Activated gamma-delta T cell treated with anti-CD3 and anti-CD28 coated beads, Interleukin-2, amount 50 U/mL, for 16 hours (primary cell): Measurements from ENCODE around the gene NKIRAS2.

Experiments
- DNase-seq: peaks from one replicate; pipeline ENCODE4 v3.0.0-alpha.2; 2020; ENCODE audit warnings: low read depth

The NKIRAS2 gene

GRCh38 chr17:42056635-42057034, 36.7 kb downstream of the NKIRAS2 start:
- DNase-seq: no peak

GRCh38 chr17:42058063-42058462, 38.2 kb downstream of the NKIRAS2 start:
- DNase-seq: no peak

- no peak for DNase-seq
These were observed 39.9 kb downstream of the NKIRAS2 start for GRCh38 chr17:42059815-42060214.

- DNase-seq: no peak
These were observed 40.3 kb downstream of the NKIRAS2 start for GRCh38 chr17:42060231-42060630.

- no peak for DNase-seq
These were observed 42.0 kb downstream of the NKIRAS2 start for GRCh38 chr17:42061646-42062487.

- DNase-seq: no peak
These were observed 42.8 kb downstream of the NKIRAS2 start for GRCh38 chr17:42062681-42063080.

GRCh38 chr17:42065201-42065600, 45.3 kb downstream of the NKIRAS2 start:
- no peak for DNase-seq

- DNase-seq: peak; percentile 52
These were observed 47.6 kb downstream of the NKIRAS2 start for GRCh38 chr17:42067371-42068091.

GRCh38 chr17:42068979-42069378, 49.1 kb downstream of the NKIRAS2 start:
- no peak for DNase-seq

GRCh38 chr17:42071810-42072209, 51.9 kb downstream of the NKIRAS2 start:
- no peak for DNase-seq

- no peak for DNase-seq
These were observed 52.7 kb downstream of the NKIRAS2 start for GRCh38 chr17:42072323-42073187.
